PFSK-1 (cell line): ENCODE data around the gene LONP2.

Source experiments
- POLR2AphosphoS5 ChIP-seq: IDR thresholded peaks from 2 replicates; pipeline ENCODE4 v1.6.1; 2012; ENCODE audit warnings: low read depth, mild to moderate bottlenecking, control low read depth, low read length, moderate library complexity
- TAF1 ChIP-seq: IDR thresholded peaks from 2 replicates; pipeline ENCODE4 v1.6.1; 2012; ENCODE audit warnings: low read length, control low read depth, borderline replicate concordance; ENCODE audit not compliant: insufficient read depth
- TF ChIP-seq, protein P1 (sequence below), 2 experiments: IDR thresholded peaks; 2 replicates each; pipeline versions ENCODE4 v1.6.1 to v1.8.0; 2011 to 2012; ENCODE audit warnings: low read depth in 2 of 2, low read length in 2 of 2, control low read depth in 1 of 2, inconsistent platforms in 1 of 2, mild to moderate bottlenecking in 1 of 2, moderate library complexity in 1 of 2; ENCODE audit not compliant: insufficient read depth in 1 of 2

DNA sequence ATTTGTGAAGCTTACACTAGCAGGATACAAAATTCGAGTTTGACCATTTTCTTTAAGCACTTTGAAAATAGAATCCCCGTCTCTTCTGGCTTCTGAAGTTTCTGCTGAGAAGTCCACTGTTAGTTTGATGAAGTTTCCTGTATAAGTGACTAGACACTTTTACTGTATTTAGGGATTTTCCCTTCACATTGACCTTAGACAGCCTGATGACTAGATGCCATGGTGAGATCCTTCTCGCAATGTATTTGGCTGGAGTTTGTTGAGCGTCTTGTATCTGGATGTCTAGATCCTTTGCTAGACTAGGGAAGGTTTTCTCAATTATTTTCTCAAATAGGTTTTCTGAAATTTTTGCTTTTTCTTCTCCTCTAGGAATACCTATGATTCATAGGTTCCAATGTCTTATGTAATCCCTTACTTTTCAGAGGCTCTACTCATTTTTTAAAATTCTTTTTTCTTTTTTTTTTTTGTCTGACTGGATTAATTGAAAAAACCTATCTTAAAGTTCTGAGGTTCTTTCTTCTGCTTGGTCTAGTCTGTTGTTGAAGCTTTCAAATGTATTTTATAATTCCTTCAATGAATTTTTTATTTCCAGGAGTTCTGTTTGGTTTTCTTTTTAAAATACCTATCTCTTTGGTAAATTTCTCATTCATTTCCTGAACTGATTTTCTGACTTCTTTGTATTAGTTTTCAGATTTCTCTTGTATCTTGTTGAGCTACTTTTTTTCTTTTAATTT is 67.0 kb downstream of the LONP2 start:
- TF ChIP-seq TAF1 = no peak
- TF ChIP-seq POLR2AphosphoS5 = no peak
- TF ChIP-seq, protein P1, sequence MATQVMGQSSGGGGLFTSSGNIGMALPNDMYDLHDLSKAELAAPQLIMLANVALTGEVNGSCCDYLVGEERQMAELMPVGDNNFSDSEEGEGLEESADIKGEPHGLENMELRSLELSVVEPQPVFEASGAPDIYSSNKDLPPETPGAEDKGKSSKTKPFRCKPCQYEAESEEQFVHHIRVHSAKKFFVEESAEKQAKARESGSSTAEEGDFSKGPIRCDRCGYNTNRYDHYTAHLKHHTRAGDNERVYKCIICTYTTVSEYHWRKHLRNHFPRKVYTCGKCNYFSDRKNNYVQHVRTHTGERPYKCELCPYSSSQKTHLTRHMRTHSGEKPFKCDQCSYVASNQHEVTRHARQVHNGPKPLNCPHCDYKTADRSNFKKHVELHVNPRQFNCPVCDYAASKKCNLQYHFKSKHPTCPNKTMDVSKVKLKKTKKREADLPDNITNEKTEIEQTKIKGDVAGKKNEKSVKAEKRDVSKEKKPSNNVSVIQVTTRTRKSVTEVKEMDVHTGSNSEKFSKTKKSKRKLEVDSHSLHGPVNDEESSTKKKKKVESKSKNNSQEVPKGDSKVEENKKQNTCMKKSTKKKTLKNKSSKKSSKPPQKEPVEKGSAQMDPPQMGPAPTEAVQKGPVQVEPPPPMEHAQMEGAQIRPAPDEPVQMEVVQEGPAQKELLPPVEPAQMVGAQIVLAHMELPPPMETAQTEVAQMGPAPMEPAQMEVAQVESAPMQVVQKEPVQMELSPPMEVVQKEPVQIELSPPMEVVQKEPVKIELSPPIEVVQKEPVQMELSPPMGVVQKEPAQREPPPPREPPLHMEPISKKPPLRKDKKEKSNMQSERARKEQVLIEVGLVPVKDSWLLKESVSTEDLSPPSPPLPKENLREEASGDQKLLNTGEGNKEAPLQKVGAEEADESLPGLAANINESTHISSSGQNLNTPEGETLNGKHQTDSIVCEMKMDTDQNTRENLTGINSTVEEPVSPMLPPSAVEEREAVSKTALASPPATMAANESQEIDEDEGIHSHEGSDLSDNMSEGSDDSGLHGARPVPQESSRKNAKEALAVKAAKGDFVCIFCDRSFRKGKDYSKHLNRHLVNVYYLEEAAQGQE (IDR thresholded peaks at IDR 0.05; ENCODE audit: insufficient read depth in 1 of 2, low read depth in 2 of 2, low read length in 2 of 2) = no peak
